ENCODE data around the gene RGPD5.
"Not testable (repeated sequence)": the region's sequence is repeated elsewhere in the genome, so short reads cannot be mapped to it uniquely, and the experiment has no call there.

GRCh38 chr2:109895090-109895869 lies 101.2 kb downstream of the RGPD5 start:
- TF ChIP-seq, protein P1, sequence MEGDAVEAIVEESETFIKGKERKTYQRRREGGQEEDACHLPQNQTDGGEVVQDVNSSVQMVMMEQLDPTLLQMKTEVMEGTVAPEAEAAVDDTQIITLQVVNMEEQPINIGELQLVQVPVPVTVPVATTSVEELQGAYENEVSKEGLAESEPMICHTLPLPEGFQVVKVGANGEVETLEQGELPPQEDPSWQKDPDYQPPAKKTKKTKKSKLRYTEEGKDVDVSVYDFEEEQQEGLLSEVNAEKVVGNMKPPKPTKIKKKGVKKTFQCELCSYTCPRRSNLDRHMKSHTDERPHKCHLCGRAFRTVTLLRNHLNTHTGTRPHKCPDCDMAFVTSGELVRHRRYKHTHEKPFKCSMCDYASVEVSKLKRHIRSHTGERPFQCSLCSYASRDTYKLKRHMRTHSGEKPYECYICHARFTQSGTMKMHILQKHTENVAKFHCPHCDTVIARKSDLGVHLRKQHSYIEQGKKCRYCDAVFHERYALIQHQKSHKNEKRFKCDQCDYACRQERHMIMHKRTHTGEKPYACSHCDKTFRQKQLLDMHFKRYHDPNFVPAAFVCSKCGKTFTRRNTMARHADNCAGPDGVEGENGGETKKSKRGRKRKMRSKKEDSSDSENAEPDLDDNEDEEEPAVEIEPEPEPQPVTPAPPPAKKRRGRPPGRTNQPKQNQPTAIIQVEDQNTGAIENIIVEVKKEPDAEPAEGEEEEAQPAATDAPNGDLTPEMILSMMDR (IDR thresholded peaks at IDR 0.05): not testable (repeated sequence)
- not testable (repeated sequence) for TF ChIP-seq POLR2AphosphoS5, POLR2A (IDR thresholded peaks at IDR 0.05)

Data from gastroesophageal sphincter (tissue), 3 donors.